Limb (tissue), 2 donors: ENCODE measurements around the gene SCUBE3.

Source experiments
- DNase-seq, 2 donors: peaks; one replicate each; pipeline ENCODE4 v3.0.0-alpha.2; 2016; ENCODE audit errors: extremely low spot score in 2 of 2

SCUBE3 gene

GRCh38 chr6:35267897-35268296, 54.1 kb downstream of the SCUBE3 start:
- DNase-seq, result no peak

- DNase-seq, result no peak
These were observed 58.2 kb downstream of the SCUBE3 start for GRCh38 chr6:35272005-35272404.

GRCh38 chr6:35273822-35274559, 60.2 kb downstream of the SCUBE3 start:
- no peak for DNase-seq

- peak in 1 of 2 donors; percentile 40 for DNase-seq
These were observed 62.0 kb downstream of the SCUBE3 start for GRCh38 chr6:35275744-35276260.

- no peak for DNase-seq
These were observed 65.0 kb downstream of the SCUBE3 start for GRCh38 chr6:35278708-35279107.

- DNase-seq, result no peak
These were observed 67.1 kb downstream of the SCUBE3 start for GRCh38 chr6:35280903-35281302.

GRCh38 chr6:35282472-35282871, 68.7 kb downstream of the SCUBE3 start:
- no peak for DNase-seq

GRCh38 chr6:35283361-35283760, 69.6 kb downstream of the SCUBE3 start:
- no peak for DNase-seq

- DNase-seq, result no peak
These were observed 74.1 kb downstream of the SCUBE3 start for GRCh38 chr6:35287671-35288396.

GRCh38 chr6:35288834-35289233, 75.1 kb downstream of the SCUBE3 start:
- no peak for DNase-seq

GRCh38 chr6:35291491-35291890, 77.7 kb downstream of the SCUBE3 start:
- DNase-seq, result no peak

- no peak for DNase-seq
These were observed 78.7 kb downstream of the SCUBE3 start for GRCh38 chr6:35292494-35292893.

GRCh38 chr6:35293681-35294080, 79.9 kb downstream of the SCUBE3 start:
- no peak for DNase-seq

- DNase-seq, result no peak
These were observed 80.7 kb downstream of the SCUBE3 start for GRCh38 chr6:35294308-35294945.

GRCh38 chr6:35295036-35295435, 81.3 kb downstream of the SCUBE3 start:
- DNase-seq, result no peak

GRCh38 chr6:35295521-35296315, 82.0 kb downstream of the SCUBE3 start:
- DNase-seq, result no peak

GRCh38 chr6:35296931-35297600, 83.3 kb downstream of the SCUBE3 start:
- DNase-seq, result no peak

- DNase-seq, result peak; percentile 85
These were observed 84.1 kb downstream of the SCUBE3 start, which contains the start of gene DEF6 for GRCh38 chr6:35297601-35298481. Gene DEF6, plus strand, starts transcription at chr6:35297818. Its CDS starts 39 bp downstream, at chr6:35297857.

GRCh38 chr6:35298625-35299140, 84.9 kb downstream of the SCUBE3 start:
- no peak for DNase-seq
